ENCODE measurements around the gene ZNF541.

The ZNF541 gene, protein sequence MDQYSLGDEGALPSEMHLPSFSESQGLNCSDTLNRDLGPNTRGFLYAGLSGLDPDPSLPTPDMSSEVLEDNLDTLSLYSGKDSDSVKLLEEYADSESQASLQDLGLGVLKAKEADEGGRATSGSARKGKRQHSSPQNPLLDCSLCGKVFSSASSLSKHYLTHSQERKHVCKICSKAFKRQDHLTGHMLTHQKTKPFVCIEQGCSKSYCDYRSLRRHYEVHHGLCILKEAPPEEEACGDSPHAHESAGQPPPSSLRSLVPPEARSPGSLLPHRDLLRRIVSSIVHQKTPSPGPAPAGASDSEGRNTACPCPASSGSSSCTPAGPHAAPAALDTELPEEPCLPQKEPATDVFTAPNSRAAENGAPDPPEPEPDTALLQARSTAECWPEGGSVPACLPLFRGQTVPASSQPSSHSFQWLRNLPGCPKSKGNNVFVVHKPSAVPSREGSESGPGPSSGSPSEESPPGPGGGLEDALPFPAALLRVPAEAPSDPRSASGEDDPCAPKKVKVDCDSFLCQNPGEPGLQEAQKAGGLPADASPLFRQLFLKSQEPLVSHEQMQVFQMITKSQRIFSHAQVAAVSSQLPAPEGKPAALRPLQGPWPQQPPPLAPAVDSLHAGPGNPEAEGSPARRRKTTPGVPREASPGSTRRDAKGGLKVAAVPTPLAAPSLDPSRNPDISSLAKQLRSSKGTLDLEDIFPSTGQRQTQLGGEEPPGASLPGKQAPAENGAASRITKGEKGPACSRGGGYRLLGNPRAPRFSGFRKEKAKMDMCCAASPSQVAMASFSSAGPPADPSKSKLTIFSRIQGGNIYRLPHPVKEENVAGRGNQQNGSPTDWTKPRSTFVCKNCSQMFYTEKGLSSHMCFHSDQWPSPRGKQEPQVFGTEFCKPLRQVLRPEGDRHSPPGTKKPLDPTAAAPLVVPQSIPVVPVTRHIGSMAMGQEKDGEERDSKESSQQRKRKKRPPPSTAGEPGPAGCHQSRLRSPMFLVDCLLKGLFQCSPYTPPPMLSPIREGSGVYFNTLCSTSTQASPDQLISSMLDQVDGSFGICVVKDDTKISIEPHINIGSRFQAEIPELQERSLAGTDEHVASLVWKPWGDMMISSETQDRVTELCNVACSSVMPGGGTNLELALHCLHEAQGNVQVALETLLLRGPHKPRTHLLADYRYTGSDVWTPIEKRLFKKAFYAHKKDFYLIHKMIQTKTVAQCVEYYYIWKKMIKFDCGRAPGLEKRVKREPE (N-terminal part only)

DNA sequence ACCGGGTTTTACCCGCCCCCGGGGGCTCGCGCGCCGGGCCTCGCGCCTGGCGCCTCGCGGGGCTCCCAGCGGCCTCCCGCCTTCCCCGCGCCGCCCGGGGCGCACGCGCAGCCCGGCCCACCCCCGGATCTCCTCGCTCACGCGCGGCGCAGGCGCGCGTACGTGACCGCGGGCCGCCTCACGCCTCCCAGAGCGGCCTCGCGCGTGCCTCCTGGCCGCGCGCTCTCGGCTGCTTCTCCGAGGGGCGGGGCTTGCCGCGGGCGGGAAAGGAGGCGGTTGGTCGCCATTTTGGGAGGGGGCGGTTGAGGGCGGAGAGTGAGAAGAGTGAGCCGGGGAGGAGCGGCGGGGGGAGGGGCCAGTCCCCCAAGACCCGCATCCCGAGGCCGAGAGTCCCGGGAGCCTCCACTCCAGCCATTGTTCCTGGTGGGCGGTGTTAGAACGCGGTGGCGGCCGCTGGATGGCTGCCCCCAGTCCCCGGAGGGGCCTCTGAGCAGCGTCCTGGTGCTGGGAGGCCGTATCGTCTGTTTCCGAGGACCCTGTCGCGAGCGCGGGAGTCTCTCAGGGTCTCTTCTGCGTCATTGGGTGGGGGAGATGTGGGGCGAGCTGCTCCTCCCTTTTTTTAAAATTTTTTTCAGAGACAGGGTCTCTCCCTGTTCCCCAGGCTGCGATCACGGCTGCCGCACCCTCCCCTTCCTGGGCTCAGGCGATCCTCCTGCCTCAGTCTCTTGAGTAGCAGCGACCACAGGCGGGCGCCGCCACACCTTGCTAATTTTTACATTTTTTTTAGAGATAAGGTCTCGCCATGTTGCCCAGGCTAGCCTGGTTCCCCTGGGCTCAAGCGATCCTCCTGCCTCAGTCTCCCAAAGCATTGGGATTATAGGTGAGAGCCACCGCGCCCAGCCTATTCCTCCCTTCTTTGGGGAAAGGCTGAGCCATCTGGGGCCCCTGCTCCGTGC lies at the start of gene ZNF541:
Gene ZNF541 (minus strand): TSS at position 78 of the 956 bp plus-strand sequence. CDS start 17,292 bp downstream, outside the sequence.
- DNase-seq: no peak

DNA sequence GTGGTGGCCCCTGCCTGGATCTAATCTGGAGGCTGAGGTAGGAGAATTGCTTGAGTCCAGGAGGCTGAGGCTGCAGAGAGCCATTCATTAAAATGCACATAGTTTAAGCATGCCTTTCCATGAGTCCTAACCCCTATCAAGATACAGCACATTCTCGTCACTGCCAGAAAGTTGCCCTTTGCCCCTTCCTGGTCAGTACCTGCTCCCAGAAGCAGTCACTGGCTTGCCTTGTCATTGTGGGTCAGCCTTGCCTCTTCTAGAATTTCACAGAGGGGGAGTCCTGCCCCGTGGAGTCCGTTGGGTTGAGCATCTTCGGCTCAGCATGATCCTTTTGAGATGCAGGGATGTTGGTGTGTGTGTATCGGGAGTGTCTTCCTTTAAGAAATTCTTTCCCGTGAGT lies 46.8 kb upstream of the ZNF541 start:
- DNase-seq: no peak

DNA sequence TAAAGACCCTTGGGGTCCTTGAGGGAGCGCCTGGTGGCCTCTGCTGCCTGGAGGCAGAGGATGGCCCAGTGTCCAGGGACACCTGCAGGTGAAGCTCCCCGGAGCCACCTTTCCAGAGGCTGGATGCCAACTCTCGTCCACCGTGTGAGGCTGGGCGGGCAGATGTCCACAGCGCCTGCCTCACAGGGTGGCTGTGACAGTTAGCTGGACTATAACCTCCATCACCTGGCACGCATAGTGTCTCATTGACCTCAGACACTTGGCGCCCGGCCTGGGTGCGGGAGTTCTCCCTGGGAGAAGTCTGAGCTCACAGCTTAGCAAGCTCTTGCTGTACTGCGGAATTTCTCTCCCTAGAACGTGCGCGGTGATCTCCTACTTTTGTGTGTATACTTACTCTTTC lies 45.8 kb upstream of the ZNF541 start:
- no peak for DNase-seq

DNA sequence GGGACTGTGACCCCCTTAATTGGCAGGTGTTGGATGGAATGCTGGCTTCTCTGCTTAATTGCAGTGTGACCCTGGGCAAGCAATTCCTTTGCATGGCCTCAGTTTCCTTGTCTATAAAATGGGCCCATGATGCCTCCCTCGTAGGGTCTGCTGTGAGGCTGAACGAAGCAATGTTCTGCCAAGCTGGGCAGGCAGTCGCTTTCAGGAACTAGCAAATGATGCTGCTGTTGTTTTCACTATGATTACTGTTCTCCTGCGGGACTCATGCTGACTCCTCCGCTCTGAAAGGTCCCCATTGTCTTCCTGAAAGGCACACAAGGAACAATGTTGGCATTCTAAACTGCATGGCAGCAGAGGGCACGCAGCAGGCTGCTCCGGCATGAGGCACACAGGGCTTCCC lies 42.8 kb upstream of the ZNF541 start:
- no peak for DNase-seq

DNA sequence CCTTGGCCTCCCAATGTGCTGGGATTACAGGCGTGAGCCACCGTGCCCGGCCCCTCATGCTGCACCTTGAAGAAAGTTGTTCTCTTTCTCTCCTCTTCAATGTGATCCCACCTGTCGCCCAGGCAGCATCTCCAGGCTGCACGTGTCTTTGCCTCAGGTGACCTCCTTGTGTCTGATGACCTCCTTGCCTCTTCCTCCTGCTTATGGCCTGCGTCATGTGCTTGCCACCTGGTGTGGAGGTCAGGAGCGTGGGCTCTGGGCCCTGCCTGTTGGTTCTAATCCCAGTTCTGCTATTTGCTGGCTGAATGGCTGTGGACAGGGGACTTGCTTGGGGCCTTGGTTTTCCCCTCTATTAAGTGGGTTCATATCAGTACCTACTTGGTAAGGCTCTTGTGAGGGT lies 42.3 kb upstream of the ZNF541 start:
- DNase-seq: no peak

DNA sequence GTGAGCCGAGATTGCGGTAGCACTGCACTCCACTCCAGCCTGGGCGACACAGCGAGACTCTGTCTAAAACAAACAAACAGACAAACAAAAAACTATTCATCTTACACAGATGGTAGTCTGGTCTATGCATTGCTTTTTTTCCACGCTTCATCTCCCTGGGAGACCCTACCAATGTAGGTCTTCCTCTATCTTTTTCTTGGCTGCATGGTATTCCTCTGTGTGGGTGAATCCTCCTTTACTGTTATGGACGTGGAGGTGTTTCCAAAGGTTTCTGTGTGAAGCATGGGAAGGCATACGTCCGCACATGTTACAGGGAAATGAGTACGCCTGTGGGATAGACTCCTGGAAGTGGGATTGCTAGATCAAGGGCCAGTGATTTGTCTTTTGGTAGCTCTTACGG lies 41.6 kb upstream of the ZNF541 start:
- DNase-seq: no peak

DNA sequence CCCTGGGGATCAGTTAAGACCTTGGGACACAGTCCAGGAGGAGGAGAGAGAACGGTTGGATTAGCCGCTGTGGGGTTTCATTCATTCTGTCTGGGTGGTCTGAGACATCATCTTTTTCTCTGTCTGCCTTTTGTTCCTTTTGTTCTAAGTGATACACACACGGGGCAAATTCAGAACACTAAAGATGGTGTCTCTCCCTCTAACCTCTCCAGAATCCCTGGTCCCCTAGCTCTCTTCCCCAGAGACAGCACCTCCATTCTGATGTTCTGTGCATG lies 41.0 kb upstream of the ZNF541 start:
- DNase-seq: no peak

DNA sequence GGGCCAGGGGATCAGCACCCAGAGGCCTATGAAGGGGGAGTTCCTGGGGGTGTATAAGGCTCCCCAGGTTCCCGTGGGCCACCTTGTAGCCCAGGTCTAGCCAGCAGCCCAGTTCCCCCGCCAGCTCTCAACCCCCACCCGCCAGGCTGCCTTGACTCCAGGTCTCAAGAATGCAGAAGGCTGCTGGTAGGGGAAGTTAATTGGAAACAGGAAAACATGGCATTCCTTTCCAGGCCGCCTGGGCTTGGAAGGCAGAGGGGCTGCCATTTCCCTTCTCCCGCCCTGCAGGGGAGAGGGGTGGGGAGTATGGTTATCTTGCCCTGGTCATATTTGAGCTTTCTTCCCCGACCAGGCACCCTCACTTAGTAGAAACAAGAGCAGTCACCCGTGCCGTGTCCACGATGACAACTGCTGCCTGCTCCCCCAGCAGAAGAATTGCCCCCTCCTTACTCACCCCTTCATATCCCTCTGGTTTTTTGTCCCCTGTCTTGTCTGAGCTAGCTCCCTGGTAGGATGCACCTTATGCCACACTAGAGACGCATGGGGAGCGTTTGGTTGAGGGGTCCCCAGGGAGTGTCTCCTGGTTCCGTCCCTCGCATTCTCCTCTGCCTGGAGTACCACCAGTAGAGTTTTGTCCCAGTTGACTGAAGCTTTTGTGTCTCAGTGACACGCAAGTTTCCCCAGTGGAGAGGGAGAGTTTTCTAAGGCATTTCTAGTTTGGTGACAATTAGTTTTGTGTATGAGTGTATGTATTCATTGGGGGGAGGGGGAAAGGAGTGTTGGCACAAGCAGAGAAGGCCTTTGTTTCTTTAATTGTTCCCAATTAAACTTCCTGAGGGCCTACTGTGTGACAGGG lies 40.4 kb upstream of the ZNF541 start:
- no peak for DNase-seq

DNA sequence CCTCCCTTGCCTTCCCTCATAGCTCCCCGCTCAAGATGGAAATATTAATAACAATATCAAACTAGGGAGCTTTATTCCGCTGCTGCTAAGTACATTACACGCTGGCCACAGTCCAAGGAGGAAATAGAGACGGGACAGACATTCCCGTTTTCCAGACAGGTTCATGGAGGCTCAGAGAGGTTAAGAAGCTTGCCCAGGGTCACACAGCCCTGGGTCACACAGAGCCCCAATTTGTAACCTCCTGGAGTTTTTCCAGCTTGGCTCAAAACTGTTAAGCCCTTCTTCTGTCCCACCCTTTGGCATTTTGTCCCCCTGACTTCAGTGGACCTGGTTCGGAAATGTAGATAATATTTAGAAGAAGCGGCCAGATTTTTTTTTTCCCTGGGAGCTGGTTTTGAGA lies 38.0 kb upstream of the ZNF541 start:
- no peak for DNase-seq

DNA sequence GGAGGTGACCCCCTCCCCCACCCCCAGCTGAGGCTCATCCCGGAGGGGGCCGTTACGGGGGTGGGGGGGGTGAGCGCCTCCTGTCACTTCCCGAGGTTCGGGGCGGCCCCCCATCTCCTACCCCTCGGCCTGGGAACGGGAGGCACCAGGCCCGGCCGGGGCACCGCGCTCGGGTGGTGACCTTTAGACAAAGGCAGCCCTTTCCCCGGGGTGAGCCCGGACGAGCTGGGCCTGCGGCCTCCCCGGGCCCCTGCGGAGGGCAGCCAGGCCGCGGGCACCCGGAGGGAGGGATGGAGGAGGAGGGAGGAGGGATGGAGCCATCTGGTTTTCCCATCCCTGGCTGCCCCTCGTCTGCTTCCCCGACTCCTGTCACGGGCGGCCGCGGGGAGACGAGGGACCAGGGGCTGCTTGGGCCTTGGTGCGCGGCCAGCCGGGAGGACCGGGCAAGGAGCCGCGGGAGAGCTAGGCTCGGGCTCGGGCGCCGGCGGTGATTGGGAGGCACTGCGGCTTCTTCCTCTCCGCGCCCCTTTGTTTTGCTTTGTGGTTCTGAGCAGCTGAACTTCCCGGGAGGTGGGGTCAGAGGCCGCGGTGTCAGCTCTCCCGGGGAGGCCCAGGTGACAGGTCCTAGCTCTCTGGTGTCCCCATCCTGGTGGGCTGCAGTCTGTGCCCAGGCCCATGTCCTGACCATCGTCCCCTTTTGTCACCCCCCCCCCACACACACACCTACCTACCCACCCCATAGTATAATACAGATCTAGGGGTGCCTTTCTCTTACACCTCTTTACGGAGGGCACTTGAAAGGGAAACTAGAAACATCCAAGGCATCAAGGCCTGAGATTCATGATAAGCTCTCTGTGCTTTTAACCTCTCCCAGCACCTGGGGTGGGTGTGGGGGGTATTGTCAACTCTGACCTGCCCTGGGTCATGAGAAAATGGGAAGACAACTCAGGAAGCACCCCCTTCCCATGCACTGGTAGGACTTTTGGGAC lies 37.3 kb upstream of the ZNF541 start:
- DNase-seq: no peak

DNA sequence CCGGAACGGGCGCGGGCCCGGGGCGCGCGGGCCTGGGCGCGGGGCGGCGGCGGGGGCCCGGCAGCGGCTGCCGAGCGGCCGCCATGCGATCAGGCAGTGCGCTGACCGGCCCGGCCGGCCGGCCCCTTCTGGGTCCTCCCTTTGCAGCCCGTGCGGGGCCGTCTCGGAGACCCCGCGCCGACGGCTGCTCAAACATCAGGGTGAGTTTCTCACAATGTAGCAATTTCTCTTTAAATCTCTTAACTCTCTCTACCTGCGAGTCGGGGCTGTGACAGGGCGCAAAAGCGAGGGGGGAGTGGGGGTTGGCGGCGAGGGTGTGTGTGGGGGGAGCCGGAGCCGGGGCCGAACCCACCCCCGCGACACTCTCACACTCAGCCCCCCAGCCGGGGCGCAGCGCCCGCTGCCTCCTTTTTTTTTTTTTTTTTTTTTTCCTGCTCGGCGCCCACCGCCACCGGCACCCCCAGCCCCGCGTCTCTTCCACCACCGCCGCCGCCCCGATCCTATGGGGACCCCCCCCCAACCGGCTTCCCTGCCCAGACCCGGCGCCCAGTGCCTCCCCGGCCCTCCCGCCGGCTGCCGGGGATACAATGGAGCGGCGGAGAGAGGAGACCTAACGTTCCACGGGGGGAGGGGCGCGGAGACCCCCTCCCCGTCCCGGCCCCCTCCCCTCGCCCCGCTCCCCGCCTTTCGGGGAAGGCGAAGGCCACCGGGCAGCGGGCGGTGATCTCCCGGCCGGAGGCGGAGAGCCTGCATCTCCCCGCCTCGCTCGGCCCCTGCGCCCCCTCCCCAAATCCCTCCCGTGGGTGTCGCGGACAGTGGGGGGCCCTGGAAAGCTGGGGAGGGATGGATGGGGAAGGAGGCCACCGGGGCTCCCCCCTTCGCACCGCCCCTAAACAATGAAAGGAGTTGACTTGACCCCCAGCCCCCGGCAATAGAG lies 36.3 kb upstream of the ZNF541 start, which contains the start of gene BICRA:
Gene BICRA (plus strand): TSS at position 166 of the 937 bp plus-strand sequence. CDS start 64,441 bp downstream, outside the sequence.
- peak; percentile 67 for DNase-seq

DNA sequence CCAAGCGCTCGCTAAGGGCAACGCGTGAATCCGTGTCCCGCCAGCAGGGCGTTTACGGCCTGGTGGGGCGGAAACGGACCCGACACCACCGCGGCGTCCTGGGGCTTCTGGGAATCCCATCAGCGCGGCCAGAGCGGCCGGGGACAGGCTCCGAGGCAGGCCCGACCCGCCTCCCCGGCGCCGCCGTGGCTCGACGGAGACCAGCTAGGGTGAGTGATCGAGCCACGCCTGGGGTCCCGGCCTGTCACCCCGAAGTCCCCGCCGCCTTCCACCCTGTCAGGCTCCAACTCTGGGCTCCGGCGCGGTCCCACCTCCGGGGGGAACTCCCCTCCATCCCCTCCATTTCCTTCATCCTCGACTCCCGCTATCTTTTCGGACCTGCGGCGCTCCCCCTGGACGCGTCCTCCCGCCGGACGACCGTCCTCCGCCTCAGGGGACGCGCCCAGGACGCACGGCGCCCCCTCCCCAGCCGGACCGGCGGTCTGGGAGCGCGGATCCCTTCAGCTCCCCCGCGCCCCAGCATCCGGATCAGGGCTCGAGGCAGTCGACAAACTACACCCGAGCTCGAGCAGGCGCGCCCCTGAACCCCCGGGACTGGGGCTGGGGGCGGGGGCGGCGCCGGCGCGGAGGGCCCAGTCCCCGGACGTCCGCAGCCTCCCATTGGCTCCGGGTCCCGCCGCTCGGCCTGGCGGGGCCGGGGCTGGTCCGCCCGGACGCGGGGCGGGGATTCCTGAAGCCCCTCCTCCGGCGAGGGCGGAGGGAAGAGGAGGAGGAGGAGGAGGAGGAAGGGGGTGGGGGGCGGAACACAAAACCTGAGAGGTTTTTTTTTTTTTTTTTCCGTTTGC lies 35.3 kb upstream of the ZNF541 start:
- peak; percentile 63 for DNase-seq

DNA sequence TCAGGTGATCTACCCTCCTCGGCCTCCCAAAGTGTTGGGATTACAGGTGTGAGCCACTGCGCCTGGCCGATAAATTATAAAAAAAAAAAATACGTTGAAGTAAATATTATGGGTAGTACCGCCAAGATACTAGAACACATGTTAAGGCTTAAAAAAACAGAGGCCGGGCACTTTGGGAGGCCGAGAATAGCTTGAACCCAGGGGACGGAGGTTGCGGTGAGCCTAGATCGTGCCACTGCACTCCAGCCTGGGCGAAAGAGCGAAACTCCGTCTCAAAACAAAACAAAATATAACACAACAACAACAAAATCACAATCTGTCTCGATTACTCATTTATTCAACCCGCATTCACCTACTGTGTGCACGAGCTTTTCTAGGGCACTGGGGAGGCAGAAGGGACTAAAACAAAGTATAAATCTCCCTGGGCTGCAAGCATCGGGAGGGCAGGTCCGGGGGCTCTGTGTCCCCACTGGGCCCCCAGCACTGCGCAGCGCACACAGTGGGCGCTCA lies 34.7 kb upstream of the ZNF541 start:
- DNase-seq: no peak

DNA sequence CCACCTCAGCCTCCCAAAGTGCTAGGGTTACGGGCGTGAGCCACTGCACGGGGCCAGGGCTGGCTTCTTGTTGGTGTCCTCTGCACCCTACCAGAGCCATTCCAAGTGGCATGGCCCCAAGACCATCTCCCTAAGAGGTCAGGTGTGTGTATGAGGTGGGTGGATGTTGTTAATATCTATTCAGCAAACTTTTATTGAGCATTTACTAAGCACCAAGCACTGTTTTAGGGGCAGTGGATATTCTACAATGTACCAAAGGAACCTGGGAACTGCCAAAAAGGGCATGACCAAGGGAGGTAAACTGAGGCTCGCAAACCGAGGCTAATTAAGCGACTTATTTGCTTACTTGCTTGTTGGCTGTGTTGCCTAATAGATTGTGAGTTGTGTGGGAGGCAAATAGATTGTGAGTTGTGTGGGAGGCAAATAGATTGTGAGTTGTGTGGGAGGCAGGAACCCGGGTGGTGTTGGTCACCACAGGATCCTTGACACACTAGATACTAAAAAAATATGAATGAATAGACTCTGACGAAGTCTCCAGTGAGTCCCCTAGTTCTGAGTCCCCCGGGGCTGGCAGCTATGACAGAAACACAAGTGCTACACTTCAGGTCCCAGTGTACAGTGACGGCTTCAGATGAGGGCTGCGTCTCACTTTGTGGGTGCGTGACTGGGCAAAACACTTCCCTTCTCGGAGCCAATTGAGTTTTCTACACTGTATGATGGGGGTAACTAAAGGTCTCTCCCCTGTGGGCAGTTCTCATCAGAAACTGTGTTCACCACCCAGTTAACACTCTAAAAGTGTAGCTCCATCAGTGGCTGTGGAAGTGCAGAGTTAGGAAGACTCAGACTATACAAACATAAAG lies 31.0 kb upstream of the ZNF541 start:
- DNase-seq: no peak

DNA sequence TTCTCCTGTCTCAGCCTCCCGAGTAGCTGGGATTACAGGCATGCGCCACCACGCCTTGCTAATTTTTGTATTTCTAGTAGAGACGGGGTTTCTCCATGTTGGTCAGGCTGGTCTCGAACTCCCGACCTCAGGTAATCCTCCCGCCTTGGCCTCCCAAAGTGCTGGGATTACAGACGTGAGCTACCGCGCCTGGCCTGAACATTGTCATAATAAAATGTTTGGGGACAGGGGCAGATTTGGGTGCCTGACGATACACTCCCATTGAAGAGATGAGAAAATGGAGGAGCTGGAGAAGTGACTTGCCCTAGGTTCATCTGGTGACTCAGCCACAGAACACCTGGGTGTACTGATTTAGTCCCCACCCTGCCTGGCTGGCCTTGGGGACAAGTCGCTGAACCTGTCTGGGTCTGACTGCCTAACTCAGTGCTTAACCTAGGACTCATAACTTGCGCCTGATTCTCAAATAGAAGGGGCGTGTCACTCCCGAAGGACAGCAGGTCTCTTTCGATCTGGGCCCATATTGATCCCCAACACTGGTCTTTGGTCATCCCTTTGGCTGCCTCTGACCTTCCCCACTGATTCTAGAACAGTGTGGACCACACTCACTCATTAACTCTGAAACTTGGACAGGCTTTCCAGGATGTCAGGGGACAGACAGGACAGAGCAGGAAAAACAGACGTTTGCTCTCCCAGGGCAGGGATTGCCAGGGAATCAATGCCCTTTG lies 28.4 kb upstream of the ZNF541 start:
- no peak for DNase-seq
